ENCODE measurements around the gene PPIG.

GRCh38 chr2:169670937-169671336 lies 86.8 kb downstream of the PPIG start:
- TF ChIP-seq, protein P1, sequence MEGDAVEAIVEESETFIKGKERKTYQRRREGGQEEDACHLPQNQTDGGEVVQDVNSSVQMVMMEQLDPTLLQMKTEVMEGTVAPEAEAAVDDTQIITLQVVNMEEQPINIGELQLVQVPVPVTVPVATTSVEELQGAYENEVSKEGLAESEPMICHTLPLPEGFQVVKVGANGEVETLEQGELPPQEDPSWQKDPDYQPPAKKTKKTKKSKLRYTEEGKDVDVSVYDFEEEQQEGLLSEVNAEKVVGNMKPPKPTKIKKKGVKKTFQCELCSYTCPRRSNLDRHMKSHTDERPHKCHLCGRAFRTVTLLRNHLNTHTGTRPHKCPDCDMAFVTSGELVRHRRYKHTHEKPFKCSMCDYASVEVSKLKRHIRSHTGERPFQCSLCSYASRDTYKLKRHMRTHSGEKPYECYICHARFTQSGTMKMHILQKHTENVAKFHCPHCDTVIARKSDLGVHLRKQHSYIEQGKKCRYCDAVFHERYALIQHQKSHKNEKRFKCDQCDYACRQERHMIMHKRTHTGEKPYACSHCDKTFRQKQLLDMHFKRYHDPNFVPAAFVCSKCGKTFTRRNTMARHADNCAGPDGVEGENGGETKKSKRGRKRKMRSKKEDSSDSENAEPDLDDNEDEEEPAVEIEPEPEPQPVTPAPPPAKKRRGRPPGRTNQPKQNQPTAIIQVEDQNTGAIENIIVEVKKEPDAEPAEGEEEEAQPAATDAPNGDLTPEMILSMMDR (IDR thresholded peaks at IDR 0.05; ENCODE audit: low read depth, low read length, missing input control) = no peak
- TF ChIP-seq TAF1 (conservative IDR thresholded peaks at IDR 0.05) = no peak
- TF ChIP-seq REST (IDR thresholded peaks at IDR 0.05) = no peak
- TF ChIP-seq SP1 (IDR thresholded peaks at IDR 0.05) = no peak
- no peak for TF ChIP-seq YY1 (IDR thresholded peaks at IDR 0.05)
